Skin of body (tissue), 2 donors: ENCODE measurements around the gene MRC1. TPM values are rescaled to one million over a fixed set of nuclear protein-coding genes. Genes with fewer than 3 reads are reported as not detected.

Experiments used
- small RNA-seq: library from RNA; depleted of rRNA; stranded (forward); fragments of <200 nt; gene quantifications from one replicate; pipeline ENCODE3, GENCODE V24; 2014; ENCODE audit warnings: low replicate concordance
- total RNA-seq: library from RNA; depleted of rRNA; stranded (reverse); fragments of >200 nt; gene quantifications from one replicate; pipeline ENCODE4 v1.2.3, GENCODE V29; 2014

The MRC1 gene
- total RNA-seq, 1 donor from 2014 or later = 35.5 TPM

Small RNAs within 50 kb of the gene (small RNA-seq; reads per million reads assigned to genes)
- gene MIR511 = 1.1 reads per million, percentile 80 among the genes with 10 or more reads in this experiment

Other genes starting within 250 kb of the MRC1 start
- gene HACD1, start 192.0 kb upstream of the MRC1 start, total RNA-seq = 13.0 TPM
- gene STAM, start 165.2 kb upstream of the MRC1 start, total RNA-seq = 26.6 TPM
- gene TMEM236, start 57.1 kb upstream of the MRC1 start, total RNA-seq = 0.69 TPM
- gene SLC39A12, start 142.6 kb downstream of the MRC1 start, total RNA-seq = 0.10 TPM